ENCODE results near the gene NAA80.

The NAA80 gene

DNA sequence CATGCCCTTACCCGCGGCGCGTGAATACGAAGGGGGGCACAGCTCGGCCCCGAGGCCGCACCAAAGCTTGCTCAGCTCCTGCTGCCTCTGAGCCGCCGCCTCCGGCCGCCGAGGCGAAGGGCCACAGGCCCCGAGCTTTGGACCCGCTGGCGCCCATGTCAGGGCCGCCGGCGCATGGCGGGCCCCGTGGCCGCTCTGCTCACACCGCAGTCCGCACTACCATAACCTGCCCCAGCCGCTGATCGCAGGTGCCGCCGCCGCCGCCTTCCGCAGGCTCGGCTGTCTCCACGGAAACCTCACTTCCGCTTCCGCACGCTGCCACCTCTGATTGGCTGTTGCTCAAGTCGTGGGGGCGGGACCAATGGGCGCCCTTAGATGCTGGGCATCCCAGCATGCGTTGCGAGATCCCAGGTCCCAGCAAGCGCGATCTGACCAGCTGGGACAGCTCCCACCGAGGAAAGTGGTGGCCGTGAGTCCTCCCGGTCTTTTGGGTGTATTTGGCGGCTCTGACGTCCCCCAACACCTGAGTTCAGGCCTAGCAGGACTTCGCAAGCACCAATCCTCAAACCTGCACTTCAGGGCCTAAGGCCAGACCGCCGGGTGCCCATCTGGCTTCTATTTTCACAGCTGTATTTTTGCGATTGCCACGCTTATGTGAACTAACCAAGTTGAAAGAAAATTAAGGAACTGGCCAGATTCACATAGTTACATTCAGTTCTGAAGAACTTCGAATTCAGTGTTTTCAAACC lies 28.9 kb upstream of the NAA80 start, which contains the start of gene TUSC2:
Gene TUSC2, minus strand, starts transcription at position 281 of the 749 bp plus-strand sequence. Its CDS starts 124 bp downstream, at position 157.
- DNase-seq: peak; percentile 92 to 93

DNA sequence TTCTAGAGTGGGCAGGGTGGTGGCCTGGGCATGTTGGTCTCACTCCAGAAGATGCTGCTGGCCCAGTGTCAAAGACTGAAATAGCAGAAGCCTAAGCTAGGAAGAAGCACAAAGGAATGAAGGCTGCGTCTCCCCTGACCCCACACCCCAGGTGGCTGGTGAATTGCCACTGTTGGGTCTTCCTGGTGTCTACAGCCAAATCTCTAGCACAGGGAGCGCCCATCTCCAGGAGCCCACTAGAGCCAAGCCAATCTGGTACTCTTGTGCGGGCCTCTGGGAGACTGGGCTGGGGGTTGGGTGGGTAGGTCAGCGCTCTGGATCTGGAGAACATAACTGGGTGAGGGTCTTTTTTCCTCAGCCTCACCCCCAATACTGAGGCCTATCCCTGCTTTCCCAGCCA lies 27.9 kb upstream of the NAA80 start:
- DNase-seq: no peak

GRCh38 chr3:50326182-50326541 lies 27.0 kb upstream of the NAA80 start:
- DNase-seq: no peak

GRCh38 chr3:50325497-50326181 lies 26.4 kb upstream of the NAA80 start:
- DNase-seq: no peak

DNA sequence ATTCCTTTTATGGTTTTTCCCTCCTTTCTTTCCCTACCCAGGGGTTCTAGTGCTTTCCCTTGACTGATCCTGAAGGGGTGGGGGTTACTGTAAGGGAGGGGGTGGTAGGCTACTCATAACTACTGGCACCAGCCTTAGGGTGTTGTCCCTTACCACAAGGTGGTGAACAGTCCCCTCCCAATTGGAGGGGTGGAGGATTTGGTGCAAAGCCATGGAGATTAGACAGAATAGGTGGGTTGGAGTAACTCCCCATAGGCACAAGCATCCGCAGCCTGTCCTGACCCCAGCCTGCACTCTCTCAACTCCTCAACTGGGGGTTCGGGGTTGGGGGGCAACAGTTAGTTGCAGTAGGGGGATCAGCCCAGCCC lies 25.9 kb upstream of the NAA80 start:
- no peak for DNase-seq

GRCh38 chr3:50324351-50325112 lies 25.3 kb upstream of the NAA80 start:
- peak; percentile 46 to 55 for DNase-seq

DNA sequence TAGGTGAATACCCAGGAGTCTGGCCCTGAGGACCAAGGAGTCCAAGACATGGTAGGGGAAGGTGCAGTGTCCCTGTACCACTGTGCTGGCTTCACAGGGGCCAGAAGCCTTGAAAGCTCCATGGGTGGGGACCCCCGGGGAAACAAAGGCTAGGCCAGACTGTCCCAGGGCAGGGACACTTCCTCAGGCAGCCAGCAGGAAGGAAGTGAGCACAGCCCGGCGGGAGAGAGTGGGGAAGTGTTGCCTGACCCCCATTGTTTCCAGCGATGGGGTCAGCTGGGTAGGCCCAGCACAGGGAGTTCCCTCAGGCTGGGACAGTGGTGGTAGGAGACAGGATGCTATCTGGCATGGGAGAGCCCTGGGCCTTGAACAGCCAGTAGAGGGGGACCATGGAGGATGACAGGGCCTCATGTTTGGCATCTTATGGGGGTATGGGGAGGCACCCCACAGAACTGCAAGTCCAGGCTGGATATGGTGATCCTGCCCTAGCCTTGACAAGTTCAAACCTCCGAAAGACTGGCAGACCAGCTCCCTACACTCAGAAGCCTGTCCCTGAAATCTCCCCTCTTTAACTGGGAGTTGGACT lies 24.5 kb upstream of the NAA80 start:
- DNase-seq: no peak

DNA sequence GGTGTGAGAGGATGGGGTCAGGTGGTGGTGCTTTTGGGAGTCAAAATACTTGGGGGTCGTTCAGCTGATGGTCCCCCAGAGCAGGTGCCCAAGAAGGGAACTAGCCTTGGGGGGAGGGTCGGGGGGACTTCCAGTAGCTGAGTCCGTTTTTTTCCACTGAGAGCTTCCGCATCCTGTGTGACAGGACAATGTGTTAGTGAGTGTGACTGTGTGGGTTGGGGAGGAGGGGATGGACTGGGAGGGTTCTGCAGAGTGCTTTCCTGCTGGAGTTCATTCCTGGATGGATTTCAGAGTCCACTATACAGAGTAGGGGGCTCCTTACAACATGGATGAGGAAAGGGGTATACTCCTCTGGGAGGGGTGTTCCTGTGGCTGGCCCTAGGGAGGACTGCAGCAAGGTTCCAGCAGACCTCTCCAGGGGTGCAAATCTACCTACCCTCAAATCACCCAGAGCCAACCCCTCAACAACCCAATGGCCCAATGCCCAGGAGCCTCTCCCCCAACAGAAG lies 23.9 kb upstream of the NAA80 start:
- no peak for DNase-seq

- no peak for DNase-seq
Measured at GRCh38 chr3:50322386-50323091, 23.3 kb upstream of the NAA80 start, which contains the start of gene HYAL2. HYAL2 (minus strand) TSS chr3:50322745; CDS start chr3:50320489, 2,256 bp downstream.

- no peak for DNase-seq
Measured at GRCh38 chr3:50322115-50322385, 22.8 kb upstream of the NAA80 start.

DNA sequence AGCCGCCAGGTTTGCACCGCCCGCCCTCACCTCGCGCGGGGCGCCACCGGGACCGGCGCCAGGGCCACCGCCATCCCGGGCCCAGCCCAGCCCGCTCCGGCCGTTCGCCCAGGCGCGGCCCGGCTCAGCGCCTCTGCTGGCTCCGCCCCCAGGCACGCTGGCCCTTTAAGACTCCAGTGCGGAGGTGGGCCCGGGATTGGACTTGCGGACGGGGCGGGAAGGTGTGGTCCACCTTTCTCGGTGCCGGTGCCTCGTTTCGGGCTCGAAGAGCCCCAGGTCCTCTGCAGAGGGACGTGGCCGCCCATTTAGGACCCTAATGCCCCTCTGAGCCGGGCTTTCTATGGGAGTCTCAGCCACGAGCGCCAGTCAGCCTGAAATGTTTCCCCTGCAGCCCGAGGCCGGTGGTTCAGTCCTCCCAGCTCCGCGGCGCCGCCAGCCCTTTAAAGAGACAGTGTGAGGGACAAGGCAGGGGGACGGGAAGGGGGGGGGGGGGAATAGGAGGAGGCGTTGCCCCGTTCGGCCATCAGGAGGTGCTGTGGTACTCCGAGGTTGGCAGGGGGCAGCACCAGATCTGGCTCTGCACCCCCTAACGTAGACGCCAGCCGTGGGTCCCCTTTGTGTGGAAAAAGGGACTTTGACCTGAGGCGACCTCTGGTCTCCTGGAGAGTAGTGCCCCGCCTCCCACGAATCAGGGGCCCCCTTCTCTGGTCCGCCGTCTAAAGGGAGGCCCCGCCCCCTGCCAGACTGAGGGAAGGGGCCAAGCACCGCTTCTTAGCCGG lies 22.3 kb upstream of the NAA80 start:
- peak; percentile 75 for DNase-seq

DNA sequence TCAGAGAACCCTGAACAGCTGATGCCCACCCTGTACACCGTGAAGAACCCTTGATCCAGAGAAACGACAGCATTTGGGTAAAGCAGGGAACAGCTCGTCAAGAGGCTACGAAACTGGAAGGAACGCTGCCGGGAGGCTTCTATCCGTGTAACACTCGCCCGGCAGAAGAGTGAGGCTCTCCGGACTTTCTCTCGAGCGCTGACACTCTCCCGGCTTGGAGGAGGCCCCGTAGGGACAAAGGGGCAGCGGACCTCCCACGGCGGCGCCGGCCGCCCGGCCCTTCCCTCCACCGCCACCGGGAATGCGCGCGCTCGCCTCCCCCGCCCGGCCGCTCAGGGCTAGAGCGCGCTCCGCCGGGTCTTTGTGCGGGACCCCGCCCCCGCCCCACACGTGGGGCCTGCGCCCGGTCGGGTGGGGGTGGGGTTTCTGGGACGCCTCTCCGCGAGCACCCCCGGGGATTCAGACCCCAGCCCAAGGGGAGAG lies 21.7 kb upstream of the NAA80 start:
- peak; percentile 44 to 58 for DNase-seq

DNA sequence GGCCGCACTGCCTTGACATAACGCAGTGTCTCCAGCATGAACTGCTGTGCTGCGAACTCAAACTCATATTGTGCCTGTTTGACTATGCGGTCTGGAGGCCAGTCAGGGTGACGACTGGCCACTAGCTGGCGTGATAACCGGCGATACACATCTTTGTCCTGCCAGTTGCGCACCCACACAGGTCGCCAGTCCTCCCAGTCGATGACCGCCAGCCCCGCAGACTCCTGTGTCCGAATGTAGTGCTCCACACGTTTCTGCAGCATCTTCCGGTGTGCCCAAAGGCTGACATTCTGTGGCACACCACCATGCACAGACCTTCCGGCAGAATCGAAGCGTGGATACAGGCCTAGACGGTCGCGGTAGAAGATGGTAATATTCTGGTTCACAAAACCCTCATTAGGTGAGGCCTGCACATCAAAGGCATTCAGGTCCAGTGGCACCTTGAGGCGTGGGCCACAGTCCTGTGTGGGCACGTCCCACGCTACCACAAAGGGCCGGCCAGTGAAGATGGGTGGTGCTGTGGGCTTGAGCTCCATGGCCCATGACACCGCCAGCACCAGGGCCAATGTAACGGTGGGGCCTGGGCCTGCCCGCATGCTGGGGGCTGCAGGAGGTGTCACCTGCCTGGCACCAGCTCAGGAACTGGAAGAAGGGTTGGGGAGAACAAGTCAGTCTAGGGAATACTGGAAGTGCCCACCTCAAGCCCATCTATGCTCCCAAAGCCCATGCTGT lies 20.9 kb upstream of the NAA80 start:
- no peak for DNase-seq

GRCh38 chr3:50319181-50319893 lies 20.1 kb upstream of the NAA80 start:
- DNase-seq: no peak

DNA sequence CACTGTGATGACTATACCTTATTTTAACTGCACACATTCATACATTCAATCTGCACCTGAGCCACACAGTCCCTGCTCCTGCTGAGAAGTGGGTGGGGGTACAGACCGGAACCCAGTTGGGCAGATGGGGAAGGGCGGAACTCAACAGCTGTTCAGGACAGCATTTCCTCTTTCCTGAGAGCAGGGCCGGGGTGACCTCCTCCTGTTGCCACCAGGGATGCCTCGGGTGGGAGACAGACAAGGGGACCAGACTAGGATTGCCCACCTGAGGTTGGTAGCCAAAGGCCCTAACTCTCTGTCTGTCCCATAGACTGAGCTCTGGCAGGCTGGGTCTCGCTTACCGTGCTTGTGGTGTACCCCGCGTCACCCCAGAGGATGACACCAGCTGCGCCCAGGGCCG lies 19.4 kb upstream of the NAA80 start:
- no peak for DNase-seq

- DNase-seq: no peak
Measured at GRCh38 chr3:50318163-50318562, 19.0 kb upstream of the NAA80 start.

DNA sequence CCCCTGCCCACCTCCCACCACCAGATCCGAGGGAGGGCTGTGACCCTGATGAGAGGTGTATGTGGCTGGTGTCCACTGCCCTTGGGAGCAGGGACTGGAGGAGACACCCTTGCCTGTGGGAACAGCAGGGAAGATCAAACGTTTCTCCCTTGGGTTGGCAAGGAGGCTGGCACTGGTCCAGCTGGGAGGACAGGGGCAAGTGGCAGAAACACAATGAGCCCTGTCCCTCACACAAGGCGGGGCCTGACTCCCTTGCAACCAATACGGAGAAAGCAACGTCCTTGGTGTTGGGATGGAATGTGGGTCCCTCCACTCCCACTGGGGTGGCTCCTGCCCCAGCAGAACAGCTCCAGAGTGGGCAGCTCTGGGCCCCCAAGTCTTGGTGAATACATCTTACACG lies 18.1 kb upstream of the NAA80 start:
- no peak for DNase-seq

DNA sequence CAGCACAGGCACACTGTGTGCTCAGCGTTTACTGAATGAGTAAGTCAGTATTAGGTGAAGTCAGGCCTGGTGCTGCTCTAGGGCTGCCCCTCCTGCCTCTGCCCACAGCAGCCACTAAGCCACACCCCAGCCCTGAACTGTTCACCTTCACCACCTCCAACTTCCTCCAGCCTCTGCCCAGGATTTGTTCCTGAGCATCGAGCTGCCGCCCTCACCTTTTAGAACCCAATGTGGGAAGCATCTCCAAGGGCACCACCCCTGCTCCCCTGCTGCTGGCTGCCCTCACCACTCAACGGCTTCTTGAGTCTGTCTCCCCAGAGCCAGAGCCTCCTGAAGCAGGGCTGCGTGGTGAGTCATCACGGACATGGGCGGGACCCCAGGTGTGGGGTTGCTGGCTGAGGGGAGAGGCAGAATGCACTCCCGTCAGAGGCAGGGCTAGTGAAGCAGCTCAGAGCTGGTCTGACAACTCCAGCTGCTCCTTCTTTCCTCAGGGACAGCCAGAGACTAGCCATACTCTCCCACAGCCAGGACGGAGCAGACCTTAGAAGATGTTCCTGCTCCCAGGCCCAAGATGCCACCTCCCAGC lies 17.5 kb upstream of the NAA80 start:
- DNase-seq: peak; percentile 73 to 74

- DNase-seq: no peak
Measured at GRCh38 chr3:50314816-50315215, 15.6 kb upstream of the NAA80 start.

DNA sequence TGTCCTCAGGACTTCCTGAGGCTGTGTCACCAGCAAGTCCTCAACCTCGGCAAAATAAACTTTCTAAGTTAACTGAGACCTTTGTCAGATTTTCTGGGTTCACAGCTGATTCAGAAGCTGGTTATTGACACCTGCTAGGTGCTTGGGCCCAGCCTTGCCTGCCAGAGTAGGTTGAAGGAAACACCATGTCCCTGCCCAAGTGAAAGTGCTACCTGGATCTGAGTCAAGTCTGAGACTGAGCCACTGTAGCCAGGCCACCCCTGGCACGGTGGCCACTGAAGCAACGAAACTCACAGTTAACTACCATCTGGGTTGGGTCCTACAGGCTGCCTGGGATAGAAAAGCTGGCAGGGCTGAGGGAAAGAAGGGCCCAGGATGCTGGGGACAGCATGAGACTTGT lies 15.1 kb upstream of the NAA80 start:
- DNase-seq: no peak
